Activated CD4-positive, alpha-beta T cell treated with anti-CD3 and anti-CD28 coated beads, Interleukin-2, amount 50 U/mL, for 4 hours (primary cell): Measurements from ENCODE around the gene TARS3.
"Not testable (repeated sequence)": the region's sequence is repeated elsewhere in the genome, so short reads cannot be mapped to it uniquely, and the experiment has no call there.

ENCODE experiments used
- DNase-seq, 2 experiments: peaks; one replicate each; pipeline ENCODE4 v3.0.0-alpha.2; 2020

The TARS3 gene

DNA sequence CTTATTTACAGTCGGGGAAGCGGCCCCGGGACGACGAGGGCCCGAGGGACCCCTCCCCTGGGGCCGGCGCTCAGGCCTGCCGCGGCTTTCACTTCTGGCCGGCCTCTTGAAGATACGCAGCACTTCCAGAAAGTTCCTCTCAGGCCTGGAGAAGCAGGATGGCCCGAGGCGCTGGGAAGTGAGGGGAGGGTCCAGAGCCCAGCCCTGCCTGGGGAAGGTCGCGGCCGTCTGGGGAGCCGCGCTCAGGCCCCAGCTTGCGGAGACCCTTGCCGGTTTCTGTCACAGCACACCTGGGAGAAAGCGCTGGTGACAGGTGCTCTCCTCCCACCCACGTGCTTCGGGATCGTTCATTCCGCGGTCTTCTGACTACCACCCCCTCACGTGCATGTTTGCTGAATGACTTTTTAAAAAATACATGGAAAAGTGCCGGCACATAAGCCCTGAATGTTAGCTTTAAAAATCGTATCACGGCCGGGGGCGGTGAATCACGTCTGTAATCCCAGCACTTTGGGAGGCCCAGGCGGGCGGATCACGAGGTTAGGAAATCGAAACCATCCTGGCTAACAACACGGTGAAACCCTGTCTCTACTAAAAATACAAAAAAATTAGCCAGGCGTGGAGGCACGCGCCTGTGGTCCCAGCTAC, 71.4 kb downstream of the TARS3 start:
- peak in 1 of 2 experiments; percentile 4 for DNase-seq

DNA sequence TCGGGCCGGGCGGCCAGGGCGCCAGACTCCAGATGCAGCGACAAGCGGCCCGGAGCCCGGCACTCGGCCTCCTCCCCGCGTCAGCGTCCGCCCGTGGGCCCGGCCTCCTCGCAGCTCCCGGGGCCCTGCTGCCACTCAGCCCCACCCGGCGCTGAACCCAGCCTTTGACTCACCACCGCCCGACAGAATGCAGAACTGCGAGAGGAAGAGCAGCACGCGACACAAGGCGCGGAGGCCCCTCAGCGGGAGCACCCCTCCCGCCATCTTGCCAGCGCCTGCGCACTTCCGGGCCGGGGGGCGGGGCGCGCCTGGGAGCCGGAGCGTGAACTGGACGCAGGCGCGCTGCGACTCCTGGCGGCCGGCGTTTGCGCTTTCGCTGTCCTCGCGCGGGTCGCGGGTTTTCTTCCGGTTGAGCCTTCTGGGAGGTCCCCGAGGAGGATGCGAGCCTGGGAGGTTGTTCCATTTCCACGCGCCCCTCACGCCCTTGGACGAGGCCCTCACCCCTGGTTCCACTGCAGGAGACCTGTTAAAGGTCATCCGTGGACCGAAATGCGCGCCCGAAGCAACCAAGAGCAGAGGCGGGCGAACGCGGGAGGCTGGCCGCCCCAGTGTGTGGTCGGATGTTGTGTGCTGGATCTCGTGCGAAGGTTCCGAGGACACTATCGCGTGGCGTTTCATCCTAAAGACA, 72.0 kb downstream of the TARS3 start, which contains the start of gene TM2D3:
TM2D3 (minus strand) TSS at position 284 of the 688 bp plus-strand sequence; CDS start at position 264, 20 bp downstream.
- DNase-seq: peak; percentile 90 to 92

DNA sequence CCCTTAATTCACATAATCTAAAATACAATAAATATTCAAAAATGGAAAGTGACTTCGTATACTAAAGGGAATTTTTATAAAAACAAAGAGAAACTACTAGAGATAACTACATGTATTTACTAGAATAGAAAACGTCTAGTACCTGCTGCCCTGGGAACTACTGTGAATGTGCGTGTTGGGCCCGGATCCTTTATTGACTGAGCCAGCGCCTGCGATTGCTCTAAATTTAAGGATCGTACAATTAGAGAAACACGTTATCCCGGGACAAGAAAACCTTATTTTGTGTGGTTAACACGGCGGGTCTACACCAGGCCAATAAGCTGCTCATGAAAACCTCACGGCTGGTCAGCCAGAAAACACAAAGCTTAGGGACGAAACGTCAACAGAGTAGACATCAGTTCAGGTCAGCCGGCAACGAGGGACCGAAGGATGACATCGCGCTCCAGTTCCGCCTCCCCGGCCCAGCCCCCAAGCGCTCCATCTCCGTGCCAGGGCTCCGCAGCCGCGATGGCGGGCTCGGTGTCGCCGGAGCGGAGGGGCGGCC, 72.6 kb downstream of the TARS3 start:
- DNase-seq: no peak

DNA sequence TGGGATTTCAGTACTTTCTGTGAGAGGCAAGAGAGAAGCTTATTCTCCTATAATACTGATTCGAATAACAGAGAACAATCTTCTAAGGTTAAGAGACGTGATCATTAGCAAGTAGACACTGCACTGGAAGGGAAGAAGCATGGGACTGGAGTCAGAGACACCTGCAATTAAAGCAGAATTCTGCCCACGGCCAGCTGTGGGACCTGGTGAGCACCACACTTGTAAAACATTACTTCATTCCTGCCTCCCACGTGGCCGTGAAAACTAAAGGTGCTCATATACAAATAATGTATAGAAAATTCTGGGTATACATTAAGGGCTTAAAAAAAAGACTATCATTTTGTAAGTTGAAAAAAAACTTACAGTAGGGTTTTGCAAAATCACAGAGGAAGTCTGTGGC, 74.1 kb downstream of the TARS3 start:
- no peak for DNase-seq

DNA sequence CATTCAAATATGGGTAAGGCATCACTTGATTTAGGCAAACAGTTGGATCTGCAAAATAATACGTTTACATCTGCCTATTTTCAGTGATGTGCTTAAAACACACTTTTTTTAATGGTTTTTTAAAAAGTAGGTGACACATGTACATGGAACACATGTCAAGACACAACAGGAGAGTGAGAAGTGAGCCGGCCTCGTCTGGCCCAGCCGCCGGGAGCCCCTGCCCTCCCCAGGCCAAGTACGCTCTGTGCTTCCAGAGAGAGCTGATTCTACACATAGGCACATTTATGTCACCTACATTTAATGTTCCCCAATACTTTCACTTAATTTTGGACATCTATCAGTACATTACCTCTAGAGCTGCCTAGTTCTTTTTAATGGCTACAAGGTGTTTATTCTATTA, 75.9 kb downstream of the TARS3 start:
- DNase-seq: no peak

DNA sequence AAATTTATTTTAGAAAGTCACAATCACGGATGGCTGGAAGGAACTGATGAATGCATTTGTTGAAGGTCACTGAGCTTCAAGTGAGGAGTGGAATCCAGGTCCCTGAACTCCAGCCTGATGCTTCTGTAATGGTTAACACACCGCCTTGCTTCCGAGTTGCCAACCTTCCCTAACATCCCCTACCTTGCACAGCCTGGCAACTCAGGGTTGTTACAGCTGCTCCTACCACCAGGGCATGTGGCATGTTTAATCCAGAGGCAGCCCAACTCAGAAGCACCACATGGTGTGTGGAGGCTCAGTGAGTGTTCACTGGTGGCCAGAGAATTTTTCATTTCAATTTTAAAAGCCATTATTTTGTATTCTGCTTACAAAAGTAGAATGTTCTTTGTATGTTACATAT, 77.0 kb downstream of the TARS3 start:
- DNase-seq: no peak

DNA sequence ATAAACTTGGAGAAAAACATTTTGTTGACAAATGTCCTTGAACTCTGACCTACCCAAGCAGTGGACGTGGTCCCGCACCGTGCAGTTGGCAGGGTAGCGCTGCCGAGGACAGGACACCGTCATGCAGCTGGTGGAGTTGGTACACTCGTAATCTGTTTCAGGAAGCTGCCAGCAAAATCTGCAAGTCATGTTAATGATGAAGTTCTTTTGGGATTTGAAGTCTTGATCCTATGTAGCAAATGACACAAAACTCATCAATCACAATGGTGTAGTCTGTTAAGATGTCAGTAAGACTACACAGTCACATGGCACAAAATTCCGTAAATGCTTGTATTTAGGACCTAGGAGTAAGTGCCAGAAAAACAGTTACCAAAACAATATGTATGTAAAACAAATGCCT, 77.6 kb downstream of the TARS3 start:
- no peak for DNase-seq

DNA sequence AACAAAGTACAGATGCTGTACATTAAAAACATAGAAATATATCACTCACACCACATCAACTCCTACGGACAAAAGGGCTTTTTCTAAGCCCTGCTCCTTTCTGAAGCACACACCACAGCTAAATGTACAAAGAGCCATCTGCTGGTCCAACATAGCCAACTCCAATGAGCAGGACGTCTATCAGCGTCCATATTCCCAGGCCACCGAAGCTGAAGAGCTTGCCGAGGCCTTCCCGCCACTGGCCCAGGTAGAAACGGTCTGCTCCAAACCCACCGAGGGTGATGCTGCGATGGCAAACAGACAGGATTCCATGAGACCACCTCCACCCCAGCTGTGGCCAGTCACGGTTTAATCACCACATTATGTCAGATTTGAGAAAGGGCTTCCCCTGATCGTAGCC, 81.9 kb downstream of the TARS3 start:
- no peak for DNase-seq

DNA sequence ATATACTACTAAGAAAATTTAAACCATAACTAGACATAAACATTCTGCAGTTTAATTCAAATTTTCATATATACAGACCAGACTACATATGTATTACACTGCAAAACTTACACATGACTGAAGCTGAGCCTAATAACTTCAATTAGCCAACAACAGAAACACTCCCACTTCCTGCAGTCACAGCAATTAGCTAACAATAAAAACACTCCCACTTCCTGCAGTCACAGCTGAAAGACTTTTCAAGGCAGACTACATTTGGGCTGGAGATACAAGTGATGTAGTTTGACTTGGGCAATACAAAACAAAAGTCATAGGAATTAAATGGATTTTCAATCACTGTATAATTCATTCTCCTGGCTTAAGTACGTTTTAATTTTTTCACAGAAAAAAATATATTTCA, 82.4 kb downstream of the TARS3 start:
- DNase-seq: no peak

DNA sequence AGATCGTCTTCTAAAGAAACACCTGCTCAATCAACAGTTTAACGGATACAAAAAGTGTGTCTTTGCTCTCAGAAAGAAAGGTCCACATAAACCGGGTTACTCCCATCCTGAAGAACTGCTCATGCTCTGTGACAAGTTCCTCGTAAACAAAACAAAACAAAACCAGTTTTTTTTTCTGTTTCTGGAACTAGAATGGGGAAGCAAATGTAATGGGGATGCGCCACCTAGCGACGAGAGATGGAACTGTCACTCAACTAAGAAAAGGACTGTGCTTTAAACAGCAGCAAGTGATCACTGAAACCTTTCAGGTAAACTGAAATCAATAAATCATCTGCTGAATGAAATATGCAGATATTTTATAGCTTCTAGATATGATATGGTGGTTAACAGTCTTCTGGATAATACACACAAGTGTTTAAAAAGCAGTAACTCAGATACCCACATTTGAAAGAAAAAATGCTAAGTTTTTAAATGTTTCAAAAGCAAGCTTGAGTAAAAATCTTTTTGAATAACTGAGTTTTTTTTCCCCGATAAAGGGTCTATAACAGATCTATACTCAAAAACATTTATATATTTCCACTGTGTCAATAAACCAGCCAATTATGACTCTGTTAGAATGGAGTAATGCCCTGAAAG, 83.0 kb downstream of the TARS3 start:
- peak; percentile 68 to 70 for DNase-seq

DNA sequence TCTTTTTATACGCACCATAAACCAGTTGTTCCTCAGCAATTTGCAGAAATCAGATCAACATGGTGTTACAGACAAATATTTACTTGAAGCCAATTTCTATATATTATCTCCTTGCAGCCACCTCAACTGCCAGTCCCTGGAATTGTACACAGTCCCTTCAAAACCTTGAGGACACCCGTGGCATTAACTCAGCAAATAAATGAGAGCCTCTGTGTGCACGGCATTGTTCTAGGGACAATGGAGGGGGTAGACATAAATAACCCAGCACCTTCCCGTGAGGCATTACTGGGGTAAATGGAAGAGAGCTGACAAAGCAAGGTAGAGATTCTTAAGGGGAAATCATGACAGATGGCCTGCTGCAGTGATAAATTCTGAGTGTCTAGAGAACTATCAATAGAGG, 84.6 kb downstream of the TARS3 start:
- DNase-seq: no peak

DNA sequence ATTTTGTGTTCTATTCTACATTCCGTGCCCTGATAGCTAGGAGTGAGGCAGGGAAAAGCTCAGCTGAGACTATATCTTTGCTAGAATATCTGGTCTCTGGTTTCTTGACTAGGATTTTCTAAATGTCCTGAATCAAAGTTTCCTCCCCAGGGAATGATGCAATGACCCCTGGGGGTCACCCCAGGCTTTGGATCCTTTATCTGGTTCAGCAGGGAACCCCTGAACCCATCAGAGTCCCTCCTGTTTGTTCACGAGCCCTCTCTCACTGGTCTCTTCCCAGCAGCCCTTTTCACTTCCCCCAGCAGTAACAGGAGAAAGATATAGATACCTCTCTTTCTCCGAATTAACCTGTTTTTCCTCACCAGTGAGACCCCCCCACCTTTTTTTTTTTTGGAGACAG, 86.4 kb downstream of the TARS3 start:
- no peak for DNase-seq

DNA sequence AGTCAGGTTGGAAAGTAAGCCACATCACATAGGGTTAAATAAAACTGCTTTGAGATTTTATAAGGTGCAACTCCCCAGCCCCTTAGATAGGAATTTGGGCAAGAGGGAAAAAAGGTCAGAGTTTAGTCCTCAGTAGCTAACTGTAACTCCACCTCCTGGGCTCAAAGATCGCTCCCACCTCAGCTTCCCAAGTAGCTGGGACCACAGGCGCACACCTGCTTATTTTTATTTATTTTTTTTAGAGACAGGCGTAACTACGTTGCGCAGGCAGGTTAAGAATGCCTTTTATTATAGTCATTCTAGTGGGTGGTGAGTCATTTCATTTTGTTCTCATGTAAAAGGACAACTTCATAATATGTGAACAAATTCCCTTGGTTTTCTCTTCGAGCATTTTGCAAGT, 86.8 kb downstream of the TARS3 start:
- DNase-seq: no peak

DNA sequence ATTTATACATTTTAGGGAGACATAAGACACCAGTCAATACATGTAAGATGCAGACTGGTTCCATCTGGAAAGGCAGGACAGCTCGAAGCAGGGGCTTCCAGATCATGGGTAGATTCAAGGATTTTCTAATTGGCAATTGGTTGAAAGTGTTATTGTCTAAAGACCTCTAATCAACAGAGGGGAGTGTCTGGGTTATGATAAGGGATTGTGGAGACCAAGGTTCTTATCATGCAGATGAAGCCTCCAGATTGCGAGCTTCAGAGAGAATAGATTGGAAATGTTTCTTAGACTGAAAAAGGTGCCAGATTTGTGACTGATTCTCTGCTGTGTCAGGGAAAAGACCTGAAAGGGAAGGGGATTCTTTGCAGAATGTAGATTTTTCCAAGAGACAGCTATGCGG, 87.2 kb downstream of the TARS3 start:
- DNase-seq: no peak

DNA sequence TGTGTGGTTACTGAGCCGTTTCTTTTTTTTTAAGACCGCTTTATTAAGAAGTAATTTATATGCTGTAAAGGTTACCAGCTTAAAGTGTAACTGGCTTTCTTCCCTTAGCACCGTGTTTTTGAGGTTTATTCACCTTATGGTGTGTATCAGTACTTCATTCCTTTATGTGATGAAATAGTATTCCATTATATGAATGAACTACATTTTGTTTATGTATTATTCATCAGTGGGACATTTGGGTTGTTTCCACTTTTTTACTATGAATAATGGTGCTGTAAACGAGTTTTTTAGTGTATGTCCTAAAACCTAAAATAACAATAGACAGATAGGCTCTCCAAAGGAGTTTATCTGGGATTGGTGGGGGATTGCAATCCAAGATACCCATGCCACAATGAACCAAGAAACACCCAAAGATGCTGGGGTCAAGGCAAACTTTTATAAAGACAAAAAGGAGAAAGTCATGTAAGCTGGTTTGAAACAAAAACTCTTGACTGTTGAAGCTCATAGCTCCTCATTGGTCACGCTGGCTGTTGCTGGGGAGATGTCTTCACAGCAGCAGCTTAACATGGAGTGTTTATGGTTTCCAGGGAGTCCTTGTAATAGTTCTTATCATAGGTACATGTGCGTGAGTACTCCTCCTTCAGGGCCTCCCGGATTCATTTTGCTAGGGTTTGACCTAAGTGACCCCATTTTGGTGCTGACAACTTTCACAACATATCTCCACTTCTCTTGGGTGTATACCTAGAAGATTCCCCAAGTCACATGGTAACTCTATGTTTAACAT, 88.1 kb downstream of the TARS3 start:
- DNase-seq: no peak

DNA sequence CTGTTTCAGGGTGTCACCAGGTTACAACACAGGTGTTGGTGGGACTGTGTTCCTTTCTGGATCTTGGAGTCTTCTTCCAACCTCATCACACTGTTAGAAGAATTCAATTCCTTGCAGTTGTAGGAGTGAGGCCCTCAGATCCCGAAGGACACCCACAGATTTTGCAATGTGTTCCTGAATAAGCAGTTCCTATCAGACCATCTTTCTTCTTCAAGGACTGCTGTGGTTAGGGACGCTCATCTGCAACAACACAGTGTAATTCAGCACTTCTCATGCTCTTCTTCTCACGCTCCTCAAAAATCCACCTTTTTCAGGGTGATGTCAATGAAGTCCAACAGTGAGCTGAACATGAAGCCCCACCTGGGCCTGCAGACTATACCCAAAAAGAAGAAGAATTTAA, 90.9 kb downstream of the TARS3 start:
- DNase-seq: no peak

DNA sequence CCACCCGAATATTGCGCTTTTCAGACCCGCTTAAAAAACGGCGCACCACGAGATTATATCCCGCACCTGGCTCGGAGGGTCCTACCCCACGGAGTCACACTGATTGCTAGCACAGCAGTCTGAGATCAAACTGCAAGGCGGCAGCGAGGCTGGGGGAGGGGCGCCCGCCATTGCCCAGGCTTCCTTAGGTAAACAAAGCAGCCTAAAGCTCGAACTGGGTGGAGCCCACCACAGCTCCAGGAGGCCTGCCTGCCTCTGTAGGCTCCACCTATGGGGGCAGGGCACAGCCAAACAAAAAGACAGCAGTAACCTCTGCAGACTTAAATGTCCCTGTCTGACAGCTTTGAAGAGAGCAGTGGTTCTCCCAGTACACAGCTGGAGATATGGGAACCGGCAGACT, 97.5 kb downstream of the TARS3 start:
- not testable (repeated sequence) for DNase-seq

DNA sequence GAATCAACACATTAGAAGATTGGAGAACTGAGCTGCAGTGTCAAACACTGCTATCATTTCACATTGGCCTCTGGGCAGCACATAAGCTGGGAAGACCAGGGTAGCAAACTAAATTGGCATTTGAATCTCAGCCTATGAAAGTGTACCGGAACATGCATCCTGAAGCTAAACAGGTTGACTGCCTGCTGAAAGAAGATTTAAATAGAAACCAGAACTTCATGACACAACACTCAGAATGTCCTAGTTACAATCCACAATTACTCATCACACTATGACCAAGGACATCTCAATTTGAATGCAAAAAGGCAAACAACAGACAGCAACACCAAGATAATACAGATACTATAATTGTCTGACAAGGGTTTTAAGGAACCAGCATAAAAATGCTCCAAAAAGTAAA, 98.3 kb downstream of the TARS3 start:
- no peak for DNase-seq

DNA sequence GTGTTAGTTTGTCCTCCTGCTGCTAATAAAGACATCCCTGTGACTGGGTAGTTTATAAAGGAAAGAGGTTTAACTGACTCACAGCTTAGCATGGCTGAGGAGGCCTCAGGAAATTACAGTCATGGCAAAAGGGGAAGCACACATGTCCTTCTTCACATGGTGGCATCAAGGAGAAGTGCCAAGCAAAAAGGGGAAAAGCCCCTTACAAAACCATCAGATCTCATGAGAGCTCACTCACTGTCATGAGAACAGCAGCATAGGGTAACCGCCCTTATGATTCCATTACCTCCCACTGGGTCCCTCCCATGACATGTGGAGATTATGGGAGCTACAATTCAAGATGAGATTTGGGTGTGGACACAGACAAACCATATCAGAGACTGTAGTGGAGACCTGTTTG, 99.1 kb downstream of the TARS3 start:
- DNase-seq: no peak

DNA sequence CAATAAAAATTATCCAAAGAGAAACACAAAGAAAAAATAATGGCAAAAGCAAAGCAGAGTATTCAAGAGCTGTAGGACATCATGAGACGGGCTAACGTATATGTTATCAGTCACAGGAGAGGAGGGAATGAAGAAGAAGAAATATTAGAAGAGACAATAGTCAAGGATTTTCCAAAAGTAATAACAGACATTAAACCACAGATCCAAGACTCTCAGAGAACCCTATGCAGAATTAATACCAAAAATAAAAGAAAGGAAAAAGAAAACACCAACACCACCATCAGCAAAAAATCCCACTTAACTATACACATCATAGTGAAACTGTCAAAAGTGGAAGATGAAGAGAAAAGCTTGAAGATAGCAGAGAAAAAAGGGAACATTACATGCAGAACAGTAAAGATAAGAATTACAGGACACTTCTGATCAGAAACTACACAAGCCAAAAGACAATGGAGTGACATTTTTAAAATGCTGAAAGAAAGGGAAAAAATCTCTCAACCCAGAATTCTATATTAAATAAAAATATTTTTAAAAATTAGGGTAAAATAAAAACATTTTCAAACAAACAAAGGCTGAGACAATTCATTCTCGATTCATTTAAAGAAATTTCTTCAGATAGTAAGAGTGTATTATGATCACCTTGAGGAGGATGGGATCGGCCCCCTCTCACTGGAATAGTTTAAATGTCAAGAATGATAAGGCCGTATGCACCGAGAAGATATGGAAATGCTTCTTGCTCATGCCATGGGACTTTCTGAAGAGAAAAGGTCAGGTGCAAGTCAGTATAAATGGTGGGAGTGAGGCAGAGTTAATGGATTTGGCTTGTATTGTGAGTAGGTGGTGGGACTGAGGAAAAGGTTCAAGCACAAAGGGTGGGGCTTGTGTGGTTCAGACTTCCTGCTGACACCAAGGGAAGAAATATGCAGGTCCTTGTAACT, 100.6 kb downstream of the TARS3 start:
- DNase-seq: no peak

DNA sequence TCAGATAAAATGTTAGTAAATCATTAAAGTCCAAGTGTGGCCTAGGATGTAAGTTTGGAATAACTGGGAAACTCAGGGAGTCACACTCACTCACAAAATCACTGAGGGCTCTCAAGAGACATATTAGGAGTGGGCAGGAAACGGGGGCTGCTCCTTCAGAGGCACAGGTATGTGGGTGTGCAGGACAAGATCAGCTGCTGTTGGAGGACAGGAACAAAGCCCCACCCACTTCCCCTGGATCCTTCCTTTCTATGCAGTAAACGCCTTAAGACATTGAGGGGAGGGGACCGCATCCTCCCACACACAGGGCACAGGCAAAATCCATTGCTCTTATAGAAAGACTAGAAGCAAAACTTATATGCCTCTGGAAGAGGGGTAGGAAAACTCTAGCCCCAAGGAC, 102.3 kb downstream of the TARS3 start:
- DNase-seq: no peak

DNA sequence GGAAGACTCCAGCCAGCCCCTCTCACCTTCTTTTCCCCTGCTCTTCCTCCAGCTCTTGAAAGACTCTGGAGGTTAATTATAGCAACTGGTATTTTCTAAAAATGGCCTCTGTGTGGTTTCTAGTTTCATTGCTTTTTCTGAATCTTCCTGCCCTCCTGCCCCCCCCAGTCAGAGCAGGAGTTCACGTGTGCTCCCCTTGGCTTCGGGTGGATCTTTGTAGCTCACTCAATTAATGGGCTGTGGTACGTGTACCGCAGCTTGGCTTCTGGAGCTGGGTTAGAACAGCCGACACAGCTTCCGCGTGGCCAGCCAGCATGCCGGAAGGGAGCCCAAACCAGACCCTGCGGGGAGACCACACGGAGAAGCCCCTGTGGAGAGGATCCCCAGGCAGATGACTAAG, 103.6 kb downstream of the TARS3 start:
- no peak for DNase-seq
